ENCODE measurements around the gene SMARCC2.

SMARCC2 gene

DNA sequence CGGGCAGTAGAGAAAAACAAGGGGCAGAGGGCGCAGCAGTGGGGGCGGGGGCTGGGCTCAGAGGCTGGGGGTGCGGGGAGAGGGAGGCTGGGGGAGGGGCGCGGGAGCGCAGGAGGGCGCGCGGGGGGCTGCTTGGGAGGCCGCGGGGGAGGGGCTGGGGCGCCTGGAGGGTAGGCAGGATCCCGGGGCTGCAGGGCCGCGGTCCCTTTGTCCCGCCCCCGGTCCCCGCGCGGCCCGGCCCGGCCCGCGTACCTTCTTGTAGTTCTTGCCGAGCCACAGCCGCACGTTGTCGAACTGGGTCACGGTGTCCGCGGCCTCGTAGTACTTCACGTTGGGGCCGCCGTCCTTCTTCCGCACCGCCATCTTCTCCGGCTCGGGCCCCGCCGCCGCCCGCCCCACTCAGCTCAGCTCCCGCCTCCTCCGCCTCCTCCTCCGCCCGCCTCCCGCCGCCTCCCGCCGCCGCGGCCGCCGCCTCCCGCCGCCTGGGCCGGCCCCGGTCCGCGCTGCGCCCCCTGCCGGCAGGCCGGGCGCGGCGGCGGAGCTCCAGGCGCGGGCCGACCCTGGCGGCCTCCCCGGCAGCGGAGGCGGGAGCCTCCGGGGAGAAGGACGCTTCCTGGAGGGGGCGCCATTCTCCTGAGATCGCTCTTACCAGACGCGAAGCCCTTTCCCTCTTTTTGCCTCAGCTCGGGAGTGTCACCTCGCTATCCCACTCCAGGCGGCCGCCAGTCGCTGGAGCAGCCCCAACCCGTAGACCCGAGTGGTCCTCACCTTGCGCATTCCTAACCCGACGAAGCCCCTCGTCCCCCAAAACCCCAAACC lies at the start of gene SMARCC2:
Gene SMARCC2, minus strand, starts transcription at position 385 of the 819 bp plus-strand sequence. Its CDS starts 22 bp downstream, at position 363.
- peak; percentile 81 for DNase-seq

GRCh38 chr12:56237552-56237951 lies 48.3 kb upstream of the SMARCC2 start:
- no peak for DNase-seq

- DNase-seq: no peak
Observed at GRCh38 chr12:56236985-56237384, 47.7 kb upstream of the SMARCC2 start.

- DNase-seq: no peak
Observed at GRCh38 chr12:56236091-56236490, 46.8 kb upstream of the SMARCC2 start.

DNA sequence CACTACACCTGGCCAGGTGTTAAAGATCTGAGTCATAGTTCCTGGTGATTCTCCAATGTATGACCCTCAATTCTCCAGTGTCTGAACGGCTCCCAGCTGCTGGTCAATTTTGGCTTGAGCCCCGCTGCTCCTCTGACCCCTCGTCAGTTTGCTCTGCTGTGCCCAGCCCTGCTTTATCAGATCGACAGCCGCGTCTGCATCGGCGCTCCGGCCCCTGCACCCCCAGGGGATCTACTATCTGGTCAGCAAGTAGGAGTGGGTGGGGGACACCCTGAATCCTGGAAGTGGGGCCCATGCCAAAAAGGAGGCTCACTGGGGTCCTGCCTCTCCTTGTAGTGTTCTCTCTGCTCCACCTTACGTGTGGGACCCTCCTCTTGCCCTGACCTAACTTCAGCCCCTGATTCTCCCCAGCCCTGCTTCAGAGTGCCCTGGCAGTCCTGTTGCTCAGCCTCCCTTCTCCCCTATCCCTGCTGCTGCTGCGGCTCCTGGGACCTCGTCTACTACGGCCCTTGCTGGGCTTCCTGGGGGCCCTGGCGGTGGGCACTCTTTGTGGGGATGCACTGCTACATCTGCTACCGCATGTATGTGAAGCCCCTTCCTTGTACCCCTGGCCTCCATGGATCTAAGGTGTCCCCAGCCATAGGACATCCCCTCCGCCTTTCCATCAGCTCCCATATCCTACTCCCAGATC lies 45.6 kb upstream of the SMARCC2 start:
- DNase-seq: no peak

DNA sequence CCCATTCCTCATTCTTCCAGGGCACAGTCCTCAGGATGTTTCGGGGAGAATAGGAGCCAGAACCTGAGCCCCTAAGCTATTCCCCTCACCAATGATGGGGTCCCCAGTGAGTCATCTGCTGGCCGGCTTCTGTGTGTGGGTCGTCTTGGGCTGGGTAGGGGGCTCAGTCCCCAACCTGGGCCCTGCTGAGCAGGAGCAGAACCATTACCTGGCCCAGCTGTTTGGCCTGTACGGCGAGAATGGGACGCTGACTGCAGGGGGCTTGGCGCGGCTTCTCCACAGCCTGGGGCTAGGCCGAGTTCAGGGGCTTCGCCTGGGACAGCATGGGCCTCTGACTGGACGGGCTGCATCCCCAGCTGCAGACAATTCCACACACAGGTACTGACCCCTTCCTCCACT lies 41.9 kb upstream of the SMARCC2 start:
- DNase-seq: no peak

DNA sequence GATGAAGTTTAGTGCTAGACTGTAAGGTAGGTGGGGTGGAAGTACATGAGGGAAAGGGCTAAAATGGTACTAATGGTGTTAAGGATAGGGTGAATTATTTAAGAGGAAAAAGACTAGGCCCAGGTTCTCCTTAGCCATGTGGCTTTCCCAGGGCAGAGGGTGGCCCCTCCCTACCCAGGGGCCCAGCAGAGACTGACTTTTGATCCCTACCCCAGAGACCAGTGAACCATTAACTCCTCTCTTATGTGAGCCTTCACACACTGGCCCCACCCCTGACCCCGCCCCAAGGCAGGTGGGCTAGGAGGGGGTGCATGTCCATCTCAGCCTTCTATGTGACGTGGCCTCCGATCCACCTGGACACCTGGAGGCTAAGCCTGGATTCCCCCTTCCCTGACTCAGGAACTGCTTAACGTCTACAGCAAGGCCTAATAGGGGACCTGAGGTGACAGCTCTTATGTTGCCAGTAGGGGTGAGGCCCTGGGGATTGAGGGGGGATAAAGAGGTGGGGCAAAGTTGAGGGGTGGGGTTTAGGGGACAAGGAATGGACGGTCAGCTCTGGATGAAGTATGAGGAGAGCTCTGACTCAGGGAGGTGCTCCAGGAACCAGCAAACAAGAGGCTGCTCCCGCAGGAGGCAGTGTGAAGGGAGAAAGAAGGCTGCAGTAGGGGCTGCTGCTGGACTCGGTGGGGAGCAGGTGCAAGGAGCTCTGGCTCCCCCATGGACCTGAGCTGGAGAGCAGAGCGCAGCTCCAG lies 41.3 kb upstream of the SMARCC2 start:
- DNase-seq: no peak

DNA sequence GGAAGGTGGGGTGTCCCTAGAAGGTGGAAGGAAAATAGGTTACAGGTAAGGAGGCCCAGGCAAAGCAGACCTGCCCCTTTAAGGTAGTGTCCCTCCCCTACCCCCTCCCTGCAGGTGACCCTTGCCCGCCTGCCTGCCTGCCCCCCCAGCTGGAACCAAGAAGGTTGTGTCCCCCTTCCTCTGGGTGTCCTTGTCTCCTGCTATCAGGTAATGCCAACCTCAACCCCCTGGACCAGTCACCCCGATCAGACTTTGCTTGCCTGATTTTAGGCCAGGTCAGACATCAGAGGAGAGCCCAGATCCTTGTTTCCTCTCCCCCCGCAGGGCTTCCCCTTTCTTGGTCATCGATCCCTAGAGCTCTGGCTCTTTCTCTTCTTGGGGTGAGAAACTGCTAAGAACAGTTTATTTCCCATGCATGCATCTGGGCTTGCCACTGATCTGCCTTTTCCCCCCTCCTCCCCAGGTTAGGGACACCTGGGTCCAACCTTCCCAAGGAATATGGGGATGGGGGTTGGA lies 40.7 kb upstream of the SMARCC2 start, which contains the start of gene SLC39A5:
Gene SLC39A5, plus strand, starts transcription at position 136 of the 516 bp plus-strand sequence. CDS start 1,224 bp downstream, outside the sequence.
- DNase-seq: no peak

DNA sequence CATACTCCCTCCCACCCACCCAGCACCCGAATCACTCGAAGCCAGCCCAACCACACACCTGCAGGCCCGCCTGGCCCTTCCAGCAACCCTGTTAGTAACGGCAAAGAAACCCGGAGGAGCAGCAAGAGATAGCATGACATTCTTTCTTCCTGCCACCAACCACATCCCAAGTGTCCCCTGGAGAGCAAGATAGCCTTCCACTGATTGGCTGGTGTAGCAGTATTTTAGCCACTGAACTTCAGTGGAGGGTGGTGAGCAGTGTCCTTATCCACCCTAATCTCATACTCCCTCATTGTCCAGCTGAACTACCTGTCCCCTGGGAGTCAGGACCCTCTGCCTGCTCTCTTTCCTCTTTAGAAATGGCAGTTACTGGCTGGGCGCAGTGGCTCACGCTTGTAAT lies 39.8 kb upstream of the SMARCC2 start:
- DNase-seq: no peak

GRCh38 chr12:56224954-56225353 lies 35.7 kb upstream of the SMARCC2 start:
- no peak for DNase-seq

DNA sequence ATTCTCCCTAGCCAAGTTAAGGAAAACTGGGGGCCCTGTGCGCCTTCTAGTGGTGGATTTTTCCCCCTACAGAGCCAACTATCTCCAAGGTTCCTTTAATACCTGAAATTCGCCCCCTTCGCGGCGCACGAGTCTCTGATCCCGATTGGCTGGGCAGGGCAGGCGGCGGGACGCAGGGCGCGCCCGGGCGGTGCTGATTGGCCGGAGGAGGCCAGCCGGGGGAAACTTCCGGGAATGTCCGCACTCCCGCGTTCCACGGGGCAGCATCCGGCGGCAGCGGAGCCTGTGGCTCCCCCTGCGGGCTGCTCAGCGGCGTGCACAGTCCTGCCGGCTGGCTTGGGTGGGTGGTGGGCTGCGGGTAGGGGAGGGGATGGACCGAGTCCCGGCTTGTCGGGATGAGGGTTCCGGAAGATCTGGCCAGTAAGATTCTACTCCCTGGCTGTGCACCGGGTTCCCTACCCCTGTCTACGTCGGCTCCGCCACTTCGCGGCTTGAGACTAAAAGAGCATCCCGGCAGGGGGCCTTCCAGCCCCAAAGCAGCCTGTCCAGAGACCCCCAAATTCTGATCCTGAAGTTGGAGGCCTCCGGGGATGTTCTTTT lies 34.9 kb upstream of the SMARCC2 start, which contains the start of gene NABP2:
Gene NABP2, plus strand, starts transcription at position 241 of the 600 bp plus-strand sequence. CDS start 515 bp downstream, outside the sequence.
- peak; percentile 95 for DNase-seq

DNA sequence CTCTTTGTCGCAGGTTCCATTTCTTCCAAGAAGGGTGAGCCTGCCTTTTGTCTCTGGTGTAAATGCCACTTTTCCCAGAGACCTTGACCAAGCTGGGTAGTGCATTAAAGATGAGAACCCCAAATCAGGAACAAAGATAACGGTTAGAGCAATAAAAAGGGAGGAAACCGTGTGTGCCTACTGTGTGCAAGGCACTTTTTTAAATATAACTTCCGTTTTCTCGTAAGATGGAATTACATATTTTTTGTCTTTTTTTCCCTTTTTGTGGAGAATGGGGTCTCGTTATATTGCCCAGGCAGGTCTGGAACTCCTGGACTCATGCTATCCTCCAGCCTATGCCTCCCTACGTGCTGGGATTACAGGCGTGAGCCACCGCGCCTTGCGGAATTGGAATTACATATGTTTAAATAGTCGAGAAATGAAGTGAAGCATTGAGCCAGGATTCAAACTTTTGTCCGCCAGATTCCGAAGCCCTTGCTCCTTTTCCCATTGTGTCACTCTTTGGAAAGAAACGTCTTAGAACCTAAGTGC lies 34.4 kb upstream of the SMARCC2 start:
- DNase-seq: no peak

GRCh38 chr12:56222531-56222895 lies 33.2 kb upstream of the SMARCC2 start:
- no peak for DNase-seq

GRCh38 chr12:56221757-56222530 lies 32.7 kb upstream of the SMARCC2 start, which contains the start of gene RNF41:
Gene RNF41 (minus strand): TSS chr12:56221922. CDS start chr12:56214047, 7,875 bp downstream.
- peak; percentile 92 for DNase-seq

GRCh38 chr12:56221232-56221756 lies 32.0 kb upstream of the SMARCC2 start:
- no peak for DNase-seq

- DNase-seq: no peak
Observed at GRCh38 chr12:56220611-56221231, 31.4 kb upstream of the SMARCC2 start.

DNA sequence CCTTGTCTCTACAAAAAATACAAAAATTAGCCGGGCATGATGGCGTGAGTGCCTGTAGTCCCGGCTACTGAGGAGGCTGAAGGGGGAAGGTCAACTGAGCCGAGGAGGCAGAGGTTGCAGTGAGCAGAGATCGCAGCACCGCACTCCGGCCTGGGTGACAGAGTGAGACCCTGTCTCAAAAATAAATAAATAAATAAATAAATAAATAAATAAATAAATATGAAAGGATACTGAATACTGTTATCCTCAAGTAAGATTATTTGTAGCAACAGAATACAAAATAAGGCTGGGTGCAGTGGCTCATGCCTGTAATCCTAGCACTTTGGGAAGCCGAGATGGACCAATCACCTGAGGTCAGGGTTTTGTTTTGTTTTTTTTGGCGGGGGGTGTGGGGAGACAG lies 30.6 kb upstream of the SMARCC2 start:
- DNase-seq: no peak

DNA sequence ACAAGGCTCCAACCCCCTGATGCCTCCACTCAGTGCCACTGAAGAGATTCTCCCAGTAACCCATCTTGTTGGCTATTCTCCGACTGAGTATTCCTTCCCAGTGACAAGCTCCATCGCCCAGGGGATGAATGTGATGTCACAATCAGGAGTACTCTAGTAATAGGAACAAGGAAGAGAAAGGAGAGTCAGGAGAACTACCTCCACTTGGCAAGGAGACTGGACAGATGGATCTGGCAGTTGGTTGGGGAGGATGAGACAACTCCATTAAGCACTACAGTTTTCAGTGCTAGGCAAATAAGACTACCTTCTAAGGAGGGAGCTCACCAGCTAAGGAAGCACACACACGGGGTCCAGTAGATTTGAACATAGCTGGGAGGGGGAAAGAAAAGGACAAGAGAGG lies 27.2 kb upstream of the SMARCC2 start:
- no peak for DNase-seq

DNA sequence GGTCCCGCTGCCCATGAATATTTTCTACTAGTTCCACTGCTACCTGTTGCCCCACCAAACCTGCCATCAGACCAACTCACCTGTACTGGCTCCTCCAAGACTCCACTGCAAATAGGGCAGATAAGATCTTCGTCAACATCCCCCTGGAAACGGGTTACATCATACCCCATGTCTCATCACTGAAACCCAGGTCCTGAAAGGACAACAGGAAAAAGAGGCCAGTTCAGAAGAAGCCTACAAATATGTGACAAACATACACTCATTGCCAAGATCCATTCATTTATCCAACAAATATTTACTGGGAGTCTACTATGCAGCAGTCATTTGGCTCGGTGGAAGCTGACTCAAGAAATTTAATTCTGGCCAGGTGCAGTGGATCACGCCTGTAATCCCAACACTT lies 24.6 kb upstream of the SMARCC2 start:
- no peak for DNase-seq

DNA sequence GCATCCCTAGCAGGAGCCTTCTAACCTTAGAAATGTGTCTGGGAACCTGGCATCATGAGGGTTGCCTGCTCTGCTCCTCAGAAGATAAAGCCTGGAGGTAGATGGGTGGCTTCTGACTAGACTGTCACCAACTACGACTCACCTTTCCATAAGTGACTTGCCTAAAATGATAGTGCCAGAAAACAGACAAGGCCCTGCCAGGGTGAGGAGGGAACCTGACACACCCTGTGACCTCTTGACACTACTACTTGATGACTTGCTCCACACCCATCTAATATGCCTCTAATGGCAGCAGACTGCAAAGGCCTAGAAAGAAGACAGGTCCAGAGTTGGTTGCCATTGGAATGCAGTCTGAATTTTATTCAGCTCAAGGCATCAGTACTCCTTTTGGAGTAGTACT lies 23.1 kb upstream of the SMARCC2 start:
- DNase-seq: no peak

DNA sequence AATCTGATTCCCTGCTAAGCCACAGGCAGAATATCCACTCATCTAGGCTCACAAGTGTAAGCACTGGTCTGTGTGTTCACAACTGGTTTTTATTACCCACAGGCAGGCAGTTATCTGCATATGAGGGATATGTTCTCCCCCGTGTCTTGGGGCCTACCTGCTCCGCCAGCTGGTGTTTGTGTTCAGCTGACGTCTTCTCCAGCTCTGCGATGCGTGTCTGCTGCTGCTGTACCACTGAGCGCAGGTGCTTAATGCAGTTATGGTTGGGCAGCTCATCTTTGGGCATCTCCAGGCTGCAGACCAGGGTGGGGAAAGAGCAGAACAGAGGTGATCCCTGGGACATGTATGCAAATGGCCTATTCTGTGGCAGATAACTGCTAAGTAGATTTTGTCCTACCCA lies 18.7 kb upstream of the SMARCC2 start:
- peak; percentile 82 for DNase-seq

Data from NCI-H526 treated with DMSO at 0.1 percent for 48 hours (cell line).